HG03064 (cell line): ENCODE results near the gene HSPA12A.

ENCODE experiments used
- ATAC-seq: cut with Tn5 transposase; IDR thresholded peaks from one replicate; pipeline ENCODE4 v1.9.1; 2021; ENCODE audit warnings: low read depth; ENCODE audit not compliant: unreplicated experiment

HSPA12A gene

DNA sequence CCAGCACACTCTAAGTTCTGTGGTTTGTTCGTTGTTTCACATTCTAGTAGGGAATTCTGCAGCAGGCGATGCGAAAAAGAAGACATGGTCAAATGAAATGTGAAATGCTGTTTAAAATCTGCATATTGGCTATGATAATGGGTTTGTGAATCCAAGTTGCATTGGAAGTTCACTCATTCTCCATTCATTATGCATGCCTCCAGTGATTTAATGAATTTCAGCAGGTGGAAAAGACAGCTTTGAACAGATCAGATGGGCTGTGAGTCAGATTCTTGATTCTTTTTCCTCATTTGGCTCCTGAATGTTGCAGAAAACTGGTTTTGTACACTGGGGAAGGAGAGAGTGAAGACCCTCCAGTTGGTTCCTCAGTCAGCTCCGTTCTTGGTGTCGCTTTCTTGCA, 69.5 kb downstream of the HSPA12A start:
- no peak for ATAC-seq

GRCh38 chr10:116671274-116671926, 71.0 kb downstream of the HSPA12A start:
- ATAC-seq = no peak

DNA sequence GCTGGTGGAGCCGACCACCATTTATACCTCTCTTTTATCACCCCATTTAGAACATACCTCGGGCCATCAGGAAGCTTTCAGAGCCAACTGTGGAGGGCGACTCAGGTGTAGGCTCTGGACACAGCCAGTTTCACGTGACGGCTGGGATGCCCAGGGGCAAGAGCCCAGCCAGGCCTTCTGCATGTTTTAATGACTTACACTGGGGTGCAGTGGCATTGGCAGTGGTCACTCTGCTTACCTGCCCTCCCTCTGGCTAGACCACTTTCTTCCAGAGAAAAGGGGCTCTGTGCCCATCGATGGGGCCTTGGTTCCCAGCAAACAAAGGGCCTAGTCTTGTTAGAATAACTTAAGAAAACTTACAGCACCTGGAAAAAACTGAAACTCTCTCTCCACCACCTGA, 71.7 kb downstream of the HSPA12A start:
- ATAC-seq = no peak

DNA sequence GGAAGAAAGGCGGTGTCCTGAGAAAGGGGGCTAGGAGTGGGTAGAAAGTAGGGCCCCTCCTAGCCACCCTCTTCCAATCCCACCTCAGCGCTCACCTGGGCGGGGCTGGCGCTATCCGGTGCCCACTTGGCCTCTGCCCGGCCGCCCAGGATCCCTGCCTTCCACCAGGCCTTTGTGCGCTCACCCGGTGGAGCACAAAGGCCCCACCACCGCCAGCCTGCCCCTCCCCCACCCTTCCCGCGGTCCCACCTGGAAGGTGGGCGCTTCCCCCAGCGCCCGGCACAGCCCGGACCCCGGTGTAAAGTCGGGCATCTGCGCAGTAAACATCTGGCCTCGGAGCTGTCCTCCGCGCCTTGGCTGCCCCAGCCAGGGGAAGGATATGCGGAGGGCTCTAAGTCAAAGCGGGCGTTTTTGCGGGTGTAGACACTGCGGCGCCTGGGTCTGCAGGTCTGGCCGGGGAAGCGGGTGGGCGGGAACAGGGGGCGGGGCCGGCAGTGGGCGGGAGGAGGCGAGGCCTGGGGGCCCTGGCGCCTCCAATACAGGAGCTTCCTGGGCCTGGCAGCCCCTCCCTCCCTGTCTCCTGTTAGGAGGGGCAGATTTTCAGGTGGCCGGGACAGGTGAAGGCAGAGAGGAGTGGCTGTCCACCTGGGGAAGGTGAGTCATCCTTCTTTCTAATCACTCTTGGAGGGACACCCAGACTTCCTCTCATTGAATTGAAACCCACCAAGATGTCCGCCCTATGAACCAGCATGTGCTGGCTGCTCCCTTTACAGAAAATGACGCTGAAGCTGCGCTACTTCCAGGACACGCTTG, 72.3 kb downstream of the HSPA12A start:
- ATAC-seq = no peak

GRCh38 chr10:116669080-116669479, 73.3 kb downstream of the HSPA12A start:
- ATAC-seq = no peak

GRCh38 chr10:116668446-116668845, 73.9 kb downstream of the HSPA12A start:
- ATAC-seq = no peak

- no peak for ATAC-seq
Observed at GRCh38 chr10:116668018-116668417, 74.3 kb downstream of the HSPA12A start.

- ATAC-seq = no peak
Observed at GRCh38 chr10:116667484-116667883, 74.9 kb downstream of the HSPA12A start.

- no peak for ATAC-seq
Observed at GRCh38 chr10:116665541-116666125, 76.7 kb downstream of the HSPA12A start.

- ATAC-seq = no peak
Observed at GRCh38 chr10:116664631-116665030, 77.7 kb downstream of the HSPA12A start.

DNA sequence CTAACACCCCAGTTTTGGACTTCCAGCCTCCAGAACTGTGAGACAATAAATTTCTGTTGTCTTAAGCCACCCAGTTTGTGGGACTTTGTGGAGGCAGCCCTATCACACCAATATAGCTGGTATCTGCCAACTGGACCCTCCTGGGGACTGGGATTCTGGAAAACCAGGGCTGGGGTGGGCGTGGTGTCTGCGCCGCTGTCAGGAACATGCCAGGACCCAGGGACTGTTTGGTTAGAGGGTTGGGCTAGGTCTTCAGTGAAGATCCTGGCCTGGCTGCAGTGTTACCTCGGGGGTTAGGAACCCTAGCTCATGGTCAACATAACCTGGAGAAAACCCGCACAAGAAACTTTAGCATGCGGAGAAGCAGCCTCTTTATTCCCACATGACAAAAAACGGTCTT, 79.0 kb downstream of the HSPA12A start:
- ATAC-seq = no peak

GRCh38 chr10:116660860-116661259, 81.5 kb downstream of the HSPA12A start:
- ATAC-seq = no peak

DNA sequence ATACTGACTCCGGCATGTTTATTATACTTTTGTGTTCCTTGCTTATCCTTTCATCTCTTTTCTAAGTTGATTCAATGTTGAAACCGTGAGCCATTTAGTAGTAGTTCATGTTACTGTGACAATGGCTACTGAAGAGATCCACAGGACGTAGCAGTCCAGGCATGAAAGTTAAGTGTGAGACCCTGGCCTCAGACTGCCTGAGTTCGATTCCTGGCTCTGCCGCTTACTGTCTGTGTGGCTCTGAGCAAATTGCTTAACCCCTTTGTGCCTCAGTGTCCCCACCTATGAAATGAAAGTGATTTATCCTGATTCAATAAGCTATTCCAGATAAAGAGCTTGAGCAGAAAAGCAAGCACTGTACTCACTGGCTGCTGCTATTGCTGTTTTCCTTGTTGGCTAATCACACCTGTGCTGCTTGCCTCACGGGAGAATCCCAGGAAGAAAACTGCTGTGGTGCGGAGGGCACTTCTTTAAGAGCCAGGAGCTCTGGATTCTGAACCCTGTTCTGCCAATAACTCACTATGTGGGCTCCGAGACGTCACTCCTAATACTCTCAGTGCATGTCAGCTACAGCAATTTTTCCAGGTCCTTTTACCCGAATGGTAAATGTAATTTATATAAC, 83.2 kb downstream of the HSPA12A start:
- no peak for ATAC-seq

GRCh38 chr10:116657863-116658551, 84.4 kb downstream of the HSPA12A start:
- ATAC-seq = no peak

- ATAC-seq = no peak
Observed at GRCh38 chr10:116656044-116656443, 86.3 kb downstream of the HSPA12A start.

GRCh38 chr10:116655568-116655967, 86.8 kb downstream of the HSPA12A start:
- ATAC-seq = no peak

- ATAC-seq = no peak
Observed at GRCh38 chr10:116654816-116655215, 87.5 kb downstream of the HSPA12A start.

GRCh38 chr10:116653885-116654284, 88.5 kb downstream of the HSPA12A start:
- ATAC-seq = no peak

DNA sequence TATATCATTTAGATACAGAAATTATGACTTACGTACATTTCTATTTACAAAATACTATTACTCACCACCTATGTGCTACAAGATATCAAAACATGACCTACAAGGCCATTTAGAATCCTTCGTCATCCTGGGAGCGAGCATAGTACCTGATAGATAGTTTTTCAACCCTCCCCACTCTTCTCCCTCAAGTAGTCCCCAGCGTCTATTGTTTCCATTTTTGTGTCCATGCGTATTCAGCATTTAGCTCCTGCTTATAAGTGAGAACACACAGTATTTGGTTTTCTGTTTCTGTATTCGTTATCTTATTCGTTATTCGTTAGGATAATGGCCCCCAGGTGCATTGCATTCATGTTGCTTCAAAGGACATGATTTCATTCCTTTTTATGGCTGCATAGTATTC, 93.5 kb downstream of the HSPA12A start:
- no peak for ATAC-seq

DNA sequence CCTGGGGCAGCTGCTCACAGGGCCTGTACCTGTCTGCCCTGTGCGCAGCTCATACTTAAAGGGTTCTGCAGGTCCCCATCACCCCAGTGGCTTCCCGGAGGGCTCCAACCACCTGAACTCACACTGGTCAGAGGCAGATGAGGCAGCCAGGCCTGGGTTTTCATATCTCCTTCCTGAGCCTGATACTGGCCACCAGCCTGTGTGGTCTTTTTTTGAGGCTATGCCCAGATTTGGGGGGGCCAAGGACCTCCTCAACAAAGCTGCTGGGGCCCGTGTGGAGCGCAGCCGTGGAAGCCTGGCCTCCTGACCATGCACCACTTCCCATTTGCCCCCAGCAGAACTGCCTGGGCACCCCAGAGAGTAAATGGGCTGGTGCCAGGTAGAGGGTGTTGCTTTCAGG, 95.9 kb downstream of the HSPA12A start:
- no peak for ATAC-seq

DNA sequence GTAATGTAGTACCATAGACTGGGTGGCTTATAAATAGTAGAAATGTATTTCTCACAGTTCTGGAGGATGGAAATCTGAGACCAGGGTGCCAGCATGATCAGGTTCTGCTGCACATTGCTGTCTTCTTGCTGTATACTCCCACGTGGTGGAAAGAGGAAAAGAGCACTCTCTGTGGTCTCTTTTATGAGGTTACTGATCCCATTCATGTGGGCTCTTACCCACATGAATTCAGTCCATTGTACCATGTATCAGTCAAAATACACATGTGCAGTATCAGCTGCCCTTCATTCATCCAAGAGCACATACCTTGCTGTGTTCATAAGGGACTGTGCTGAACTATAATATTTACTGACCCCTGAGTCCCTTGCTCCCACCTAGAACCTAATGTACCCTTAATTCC, 104.5 kb downstream of the HSPA12A start:
- ATAC-seq = no peak
